Activated CD4-positive, alpha-beta T cell treated with anti-CD3 and anti-CD28 coated beads for 36 hours (primary cell): Measurements from ENCODE around the gene GPX5. TPM values are rescaled to one million over a fixed set of nuclear protein-coding genes. Genes with fewer than 3 reads are reported as not detected.
"Not testable (repeated sequence)": the region's sequence is repeated elsewhere in the genome, so short reads cannot be mapped to it uniquely, and the experiment has no call there.

Experiments
- ATAC-seq: fragments of 200-7000 bp; cut with Tn5 transposase; one replicate; pipeline ENCODE4 v1.10.0; 2021; ENCODE audit warnings: mild to moderate bottlenecking, moderate library complexity
- CTCF ChIA-PET: fragments of 350-600 bp; sonication (Branson Sonifier 250); formaldehyde crosslinking; loops from one replicate; lab custom pipeline; 2021; ENCODE audit warnings: antibody characterized with exemption; lab: Charles Lee
- POLR2A ChIA-PET: fragments of 350-600 bp; sonication (Branson Sonifier 250); formaldehyde crosslinking; loops from one replicate; lab custom pipeline; 2021; ENCODE audit warnings: antibody characterized with exemption, inconsistent platforms; lab: Charles Lee
- DNase-seq: peaks from one replicate; pipeline ENCODE4 v3.0.0-alpha.2; 2020
- H3K27ac Mint-ChIP-seq: one replicate; pipeline ENCODE4 v1.8.0; 2021; ENCODE audit warnings: mixed read lengths
- H3K27me3 Mint-ChIP-seq: one replicate; pipeline ENCODE4 v1.8.0; 2021; ENCODE audit warnings: mixed read lengths
- H3K36me3 Mint-ChIP-seq: one replicate; pipeline ENCODE4 v1.8.0; 2021; ENCODE audit warnings: low read depth, mixed read lengths
- H3K4me1 Mint-ChIP-seq: one replicate; pipeline ENCODE4 v1.8.0; 2021; ENCODE audit warnings: mixed read lengths
- H3K4me3 Mint-ChIP-seq: one replicate; pipeline ENCODE4 v1.8.0; 2021; ENCODE audit warnings: mild to moderate bottlenecking, moderate library complexity, mixed read lengths
- H3K9me3 Mint-ChIP-seq: one replicate; pipeline ENCODE4 v1.8.0; 2021; ENCODE audit warnings: low read depth, mixed read lengths
- intact Hi-C, 2 experiments: fragments of 100-400 bp; cut with DNase I in 1 of 2; cut with micrococcal nuclease in 1 of 2; formaldehyde crosslinking; loops; one replicate each; pipeline versions ENCODE4 v1.14.2 to v1.15.1; 2022 to 2024; cut with DNase I, micrococcal nuclease
- total RNA-seq, 2 experiments: library from RNA; stranded (reverse); gene quantifications; one replicate each; pipeline ENCODE4 v1.2.3, GENCODE V29; 2021

Gene GPX5
- total RNA-seq, 2 experiments from 2014 or later: not detected

- no peak overlapping the region for H3K27ac Mint-ChIP-seq
- POLR2A ChIA-PET: no interaction called here
- H3K36me3 Mint-ChIP-seq: no peaks in the 10 kb centered on the region
- ATAC-seq: no peak
- no peak overlapping the region for H3K4me3 Mint-ChIP-seq
- no peak for DNase-seq
- CTCF ChIA-PET: interaction anchor here (0.6 to 1.6 kb wide), 7 partner anchors 9 to 467 kb away, joined by 3 to 4 read pairs (median 3); no protein-coding TSS in a partner anchor
- no peaks in the 10 kb centered on the region for H3K9me3 Mint-ChIP-seq
- peaks cover 6% of the 10 kb centered on the region for H3K4me1 Mint-ChIP-seq
- H3K27me3 Mint-ChIP-seq: peaks cover 13% of the 10 kb centered on the region
- intact Hi-C loops: loop anchor here in 1 of 2 experiments (10.0 kb wide), 1 partner anchor 89 kb away; a partner anchor contains a TSS
These were observed 29.4 kb upstream of the GPX5 start for GRCh38 chr6:28496099-28496779.

GRCh38 chr6:28497306-28497705 is 28.4 kb upstream of the GPX5 start:
- POLR2A ChIA-PET: no interaction called here
- DNase-seq (no peak), ATAC-seq (no peak)
- intact Hi-C loops: loop anchor here in 1 of 2 experiments (10.0 kb wide), 1 partner anchor 87 kb away; a partner anchor contains a TSS
- no peak overlapping the region for H3K4me3 Mint-ChIP-seq
- no peak overlapping the region for H3K27ac Mint-ChIP-seq
- H3K27me3 Mint-ChIP-seq: peaks cover 5% of the 10 kb centered on the region
- H3K4me1 Mint-ChIP-seq: no peaks in the 10 kb centered on the region
- CTCF ChIA-PET: no interaction called here
- no peaks in the 10 kb centered on the region for H3K9me3 Mint-ChIP-seq
- H3K36me3 Mint-ChIP-seq: no peaks in the 10 kb centered on the region

DNA sequence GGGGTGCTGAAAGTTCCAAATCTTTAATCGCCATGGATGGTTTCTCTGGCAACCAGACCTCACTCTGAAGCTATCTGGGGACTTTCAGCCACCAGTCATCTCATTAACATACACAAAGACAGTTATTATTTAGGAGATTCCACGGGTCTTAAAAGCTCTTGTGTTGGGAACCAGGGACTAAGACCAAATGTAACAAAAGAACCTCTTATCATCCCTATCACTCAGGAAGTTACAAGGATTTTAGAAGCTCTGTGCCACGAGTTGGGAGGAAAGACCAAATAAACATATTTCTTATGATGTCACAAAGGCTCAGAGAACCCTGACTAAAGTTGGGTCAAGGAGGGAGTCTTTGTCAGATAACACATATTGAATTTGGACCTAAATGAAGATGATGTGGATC is 27.8 kb upstream of the GPX5 start:
- no peak for ATAC-seq
- Mint-ChIP-seq H3K4me1 (no peaks in the 10 kb centered on the region), H3K36me3 (no peaks in the 10 kb centered on the region)

DNA sequence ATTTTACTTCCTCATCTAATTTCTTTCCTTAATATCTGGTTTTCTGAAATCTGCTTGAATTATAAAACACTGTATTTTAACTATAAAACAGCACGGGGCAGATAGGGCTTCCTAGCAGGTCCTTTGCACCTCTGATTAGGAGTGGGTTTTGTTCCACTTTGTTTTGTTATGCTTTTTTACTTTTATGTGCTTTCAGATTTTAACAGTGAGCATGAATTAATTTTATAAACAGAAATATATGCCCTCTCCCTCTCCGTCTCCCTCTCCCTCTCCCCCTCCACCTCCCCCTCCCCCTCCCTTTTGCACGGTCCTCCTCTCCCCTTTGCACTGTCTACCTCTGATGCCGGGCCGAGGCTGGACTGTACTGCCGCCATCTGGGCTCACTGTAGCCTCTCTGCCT is 24.4 kb upstream of the GPX5 start:
- no peaks in the 10 kb centered on the region for H3K9me3 Mint-ChIP-seq
- CTCF ChIA-PET: no interaction called here

More for the DNA sequence above, 27.8 kb upstream of the GPX5 start:
- CTCF ChIA-PET: no interaction called here
- H3K27ac Mint-ChIP-seq: no peak overlapping the region
- peaks cover 3% of the 10 kb centered on the region for H3K27me3 Mint-ChIP-seq
- POLR2A ChIA-PET: no interaction called here
- no peak overlapping the region for H3K4me3 Mint-ChIP-seq
- no peak for DNase-seq
- intact Hi-C loops: loop anchor here in 1 of 2 experiments (10.0 kb wide), 1 partner anchor 87 kb away; a partner anchor contains a TSS
- no peaks in the 10 kb centered on the region for H3K9me3 Mint-ChIP-seq

GRCh38 chr6:28502136-28502535 is 23.5 kb upstream of the GPX5 start:
- POLR2A ChIA-PET, H3K36me3 Mint-ChIP-seq, ATAC-seq, CTCF ChIA-PET, H3K4me3 Mint-ChIP-seq, H3K9me3 Mint-ChIP-seq, H3K27me3 Mint-ChIP-seq, intact Hi-C loops, H3K4me1 Mint-ChIP-seq, H3K27ac Mint-ChIP-seq, DNase-seq: not testable (repeated sequence)

More for the DNA sequence above, 24.4 kb upstream of the GPX5 start:
- Mint-ChIP-seq H3K4me1 (peaks cover under 1% of the 10 kb centered on the region), H3K4me3 (no peak overlapping the region), H3K36me3 (no peaks in the 10 kb centered on the region), H3K27me3 (peaks cover 2% of the 10 kb centered on the region), H3K27ac (no peak overlapping the region)
- ATAC-seq: no peak
- POLR2A ChIA-PET: no interaction called here
- no peak for DNase-seq
- intact Hi-C loops: no loop called here

GRCh38 chr6:28502709-28503305 is 22.9 kb upstream of the GPX5 start:
- H3K9me3 Mint-ChIP-seq, H3K27ac Mint-ChIP-seq, intact Hi-C loops, POLR2A ChIA-PET, ATAC-seq, DNase-seq, H3K4me3 Mint-ChIP-seq, H3K27me3 Mint-ChIP-seq, H3K36me3 Mint-ChIP-seq: not testable (repeated sequence)
- CTCF ChIA-PET: interaction anchor here (0.6 kb wide), 1 partner anchor 134 kb away, joined by 3 read pairs; no protein-coding TSS in a partner anchor
- peaks cover 12% of the 10 kb centered on the region for H3K4me1 Mint-ChIP-seq

- intact Hi-C loops: no loop called here
- ATAC-seq: no peak
- Mint-ChIP-seq H3K27ac (no peak overlapping the region), H3K36me3 (no peaks in the 10 kb centered on the region), H3K4me3 (no peak overlapping the region), H3K4me1 (peaks cover 12% of the 10 kb centered on the region), H3K27me3 (peaks cover 2% of the 10 kb centered on the region), H3K9me3 (no peaks in the 10 kb centered on the region)
- POLR2A ChIA-PET: no interaction called here
- DNase-seq: no peak
- CTCF ChIA-PET: interaction anchor here (0.7 to 0.8 kb wide), 2 partner anchors 61 to 155 kb away, joined by 3 read pairs; no protein-coding TSS in a partner anchor
These were observed 19.9 kb upstream of the GPX5 start for GRCh38 chr6:28505733-28506132.

- ChIA-PET POLR2A (no interaction called here), CTCF (no interaction called here)
- Mint-ChIP-seq H3K27me3 (peaks cover 2% of the 10 kb centered on the region), H3K4me1 (peaks cover 12% of the 10 kb centered on the region), H3K4me3 (no peak overlapping the region), H3K36me3 (no peaks in the 10 kb centered on the region), H3K9me3 (no peaks in the 10 kb centered on the region), H3K27ac (no peak overlapping the region)
- ATAC-seq (no peak), DNase-seq (no peak)
- intact Hi-C loops: no loop called here
These were observed 18.7 kb upstream of the GPX5 start for GRCh38 chr6:28506807-28507475.

DNA sequence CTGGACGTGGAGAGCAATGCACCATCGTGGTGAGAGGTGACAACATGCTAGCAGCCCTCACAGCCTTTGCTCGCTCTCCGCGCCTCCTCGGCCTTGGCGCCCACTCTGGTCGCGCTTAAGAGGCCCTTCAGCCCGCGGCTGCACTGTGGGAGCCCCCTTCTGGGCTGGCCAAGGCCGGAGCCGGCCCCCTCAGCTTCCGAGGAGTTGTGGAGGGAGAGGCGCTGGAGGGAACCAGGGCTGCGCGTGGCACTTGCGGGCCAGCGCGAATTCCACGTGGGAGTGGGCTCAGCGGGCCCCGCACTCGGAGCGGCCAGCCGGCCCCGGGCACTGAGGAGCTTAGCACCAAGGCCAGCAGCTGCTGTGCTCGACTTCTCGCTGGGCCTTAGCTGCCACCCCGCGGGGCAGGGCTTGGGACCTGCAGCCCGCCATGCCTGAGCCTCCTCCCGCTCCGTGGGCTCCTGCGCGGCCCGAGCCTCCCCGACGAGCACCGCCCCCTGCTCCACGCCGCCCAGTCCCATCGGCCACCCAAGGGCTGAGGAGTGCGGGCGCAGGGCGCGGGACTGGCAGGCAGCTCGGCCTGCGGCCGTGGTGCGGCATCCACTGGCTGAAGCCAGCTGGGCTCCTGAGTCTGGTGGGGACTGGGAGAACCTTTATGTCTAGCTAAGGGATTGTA is 13.9 kb upstream of the GPX5 start:
- DNase-seq (no peak), ATAC-seq (no peak)
- Mint-ChIP-seq H3K27me3 (peaks cover 15% of the 10 kb centered on the region), H3K9me3 (no peaks in the 10 kb centered on the region), H3K4me3 (no peak overlapping the region), H3K27ac (no peak overlapping the region), H3K36me3 (no peaks in the 10 kb centered on the region), H3K4me1 (peaks cover 9% of the 10 kb centered on the region)
- intact Hi-C loops: no loop called here
- CTCF ChIA-PET: interaction anchor here (1.8 kb wide), 1 partner anchor 10 kb away, joined by 6 read pairs; no protein-coding TSS in a partner anchor
- POLR2A ChIA-PET: no interaction called here

- intact Hi-C loops, H3K36me3 Mint-ChIP-seq, ATAC-seq, DNase-seq, H3K4me3 Mint-ChIP-seq, POLR2A ChIA-PET, H3K4me1 Mint-ChIP-seq, H3K27ac Mint-ChIP-seq, H3K9me3 Mint-ChIP-seq: not testable (repeated sequence)
- H3K27me3 Mint-ChIP-seq: peaks cover 17% of the 10 kb centered on the region
- CTCF ChIA-PET: interaction anchor here (1.8 kb wide), 1 partner anchor 10 kb away, joined by 6 read pairs; no protein-coding TSS in a partner anchor
These were observed 13.3 kb upstream of the GPX5 start for GRCh38 chr6:28512387-28512786.

- Mint-ChIP-seq H3K4me1 (no peaks in the 10 kb centered on the region), H3K36me3 (no peaks in the 10 kb centered on the region), H3K4me3 (no peak within 1 kb of the TSS), H3K27ac (no peak within 1 kb of the TSS), H3K9me3 (no peaks in the 10 kb centered on the region), H3K27me3 (peaks cover 25% of the 10 kb centered on the region)
- ChIA-PET CTCF (interaction anchor here (0.5 kb wide), 1 partner anchor 35 kb away, joined by 3 read pairs; no protein-coding TSS in a partner anchor), POLR2A (interaction anchor here (0.6 kb wide), 1 partner anchor 38 kb away, joined by 3 read pairs; no protein-coding TSS in a partner anchor)
- intact Hi-C loops: no loop called here
- DNase-seq: no peak
- no peak for ATAC-seq
These were observed 10.0 kb upstream of the GPX5 start, which contains the start of gene GPX6 for GRCh38 chr6:28515676-28516075. GPX6 (minus strand) TSS chr6:28515793; CDS start chr6:28515743, 50 bp downstream.
